Measurements from ENCODE around the gene SMC4. TPM values are rescaled to one million over a fixed set of nuclear protein-coding genes. Genes with fewer than 3 reads are reported as not detected.

Gene SMC4
- total RNA-seq, 1 donor from 2014 or later: 31.9 TPM

- DNase-seq (ENCODE audit: low read depth): no peak
Observed at GRCh38 chr3:160475153-160475552, 75.7 kb downstream of the SMC4 start.

GRCh38 chr3:160475884-160476283 lies 76.4 kb downstream of the SMC4 start:
- no peak for DNase-seq (ENCODE audit: low read depth)

- no peak for DNase-seq (ENCODE audit: low read depth)
Observed at GRCh38 chr3:160477750-160478149, 78.3 kb downstream of the SMC4 start.

GRCh38 chr3:160478338-160478737 lies 78.9 kb downstream of the SMC4 start:
- DNase-seq (ENCODE audit: low read depth): no peak

GRCh38 chr3:160479376-160479775 lies 79.9 kb downstream of the SMC4 start:
- no peak for DNase-seq (ENCODE audit: low read depth)

- DNase-seq (ENCODE audit: low read depth): no peak
Observed at GRCh38 chr3:160480931-160481330, 81.5 kb downstream of the SMC4 start.

- no peak for DNase-seq (ENCODE audit: low read depth)
Observed at GRCh38 chr3:160481856-160482255, 82.4 kb downstream of the SMC4 start.

GRCh38 chr3:160482796-160483195 lies 83.3 kb downstream of the SMC4 start:
- DNase-seq (ENCODE audit: low read depth): no peak

MicroRNAs encoded within 50 kb of the gene (microRNA counts, 767-probe panel; counts per million panel counts)
- microRNA hsa-miR-15b-5p: 12,423 counts per million, percentile 61 among the panel's probes with 10 or more counts

Small RNA genes lying within 50 kb of the gene (microRNA-seq; reads per million reads assigned to microRNA genes)
- gene MIR15B (759 reads per million, percentile 78 among the genes with 10 or more reads in this experiment), gene MIR16-2 (133 reads per million, percentile 60 among the genes with 10 or more reads in this experiment)

Other genes with a start within 250 kb of the SMC4 start
- gene C3orf80, start 174.2 kb upstream of the SMC4 start, total RNA-seq: 0.21 and 0.83 TPM in 2 replicates
- gene IFT80, start 425 bp upstream of the SMC4 start, total RNA-seq: 25.0 and 40.9 TPM in 2 replicates
- gene TRIM59, start 50.1 kb downstream of the SMC4 start, total RNA-seq: 7.9 and 8.0 TPM in 2 replicates
- 40.1 and 42.0 TPM in 2 replicates for gene KPNA4, start 165.9 kb downstream of the SMC4 start, total RNA-seq